GM19193 (cell line): ENCODE data around the gene PTAFR.

Source experiments
- POLR2A ChIP-seq: IDR thresholded peaks from 4 replicates; pipeline ENCODE4 v1.6.1; 2011; ENCODE audit not compliant: insufficient read depth, insufficient read length; ENCODE audit errors: extremely low read depth

PTAFR gene

DNA sequence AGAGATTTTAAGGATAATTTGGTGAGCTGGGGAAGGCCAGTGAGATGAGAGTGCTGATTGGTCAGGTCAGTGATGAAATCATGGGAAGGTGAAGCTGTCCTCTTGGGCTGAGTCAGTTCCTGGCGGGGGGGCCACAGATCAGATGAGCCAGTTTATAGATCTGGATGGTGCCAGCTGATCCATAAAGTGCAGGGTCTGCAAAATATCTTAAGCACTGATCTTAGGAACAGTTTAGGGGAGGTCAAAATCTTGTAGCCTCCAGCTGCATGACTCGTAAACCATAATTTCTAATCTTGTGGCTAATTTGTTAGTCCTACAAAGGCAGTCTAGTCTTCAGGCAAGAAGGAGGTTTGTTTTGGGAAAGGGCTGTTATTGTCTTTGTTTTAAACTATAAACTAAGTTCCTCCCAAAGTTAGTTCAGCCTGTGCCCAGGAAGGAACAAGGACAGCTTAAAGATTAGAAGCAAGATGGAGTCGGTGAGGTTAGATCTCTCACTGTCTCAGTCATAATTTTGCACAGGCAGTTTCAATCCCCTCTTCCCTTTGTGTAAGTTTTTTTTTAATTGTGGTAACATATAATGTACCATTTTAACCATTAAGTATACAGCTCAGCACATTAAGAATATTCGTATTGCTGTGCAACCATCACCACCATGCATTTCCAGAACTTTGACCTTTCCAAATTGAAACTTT, 39.4 kb downstream of the PTAFR start:
- TF ChIP-seq POLR2A: no peak

GRCh38 chr1:28136169-28136921, 40.1 kb downstream of the PTAFR start:
- TF ChIP-seq POLR2A: no peak

- TF ChIP-seq POLR2A: no peak
Observed at GRCh38 chr1:28135371-28136168, 40.9 kb downstream of the PTAFR start.

GRCh38 chr1:28134651-28135207, 41.8 kb downstream of the PTAFR start:
- TF ChIP-seq POLR2A: no peak

- no peak for TF ChIP-seq POLR2A
Observed at GRCh38 chr1:28132171-28133167, 44.0 kb downstream of the PTAFR start.

DNA sequence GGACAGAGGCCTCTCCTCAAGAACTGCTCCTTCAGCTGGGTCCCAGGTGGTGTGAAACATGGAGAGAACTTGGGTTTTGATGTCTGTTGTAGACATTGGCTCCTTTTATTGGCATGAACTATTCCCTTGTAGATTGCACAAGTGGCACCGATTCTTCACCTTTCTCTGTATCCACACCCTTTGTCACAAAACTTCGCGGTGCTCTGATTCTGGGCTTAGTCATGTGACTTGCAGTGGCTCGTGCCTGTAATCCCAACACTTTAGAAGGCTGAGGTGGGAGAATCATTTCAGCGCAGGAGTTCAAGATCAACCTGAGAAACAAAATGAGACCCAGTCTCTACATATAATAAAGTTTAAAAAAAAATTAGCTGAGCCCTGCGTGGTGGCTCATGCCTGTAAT, 45.6 kb downstream of the PTAFR start:
- TF ChIP-seq POLR2A: no peak

DNA sequence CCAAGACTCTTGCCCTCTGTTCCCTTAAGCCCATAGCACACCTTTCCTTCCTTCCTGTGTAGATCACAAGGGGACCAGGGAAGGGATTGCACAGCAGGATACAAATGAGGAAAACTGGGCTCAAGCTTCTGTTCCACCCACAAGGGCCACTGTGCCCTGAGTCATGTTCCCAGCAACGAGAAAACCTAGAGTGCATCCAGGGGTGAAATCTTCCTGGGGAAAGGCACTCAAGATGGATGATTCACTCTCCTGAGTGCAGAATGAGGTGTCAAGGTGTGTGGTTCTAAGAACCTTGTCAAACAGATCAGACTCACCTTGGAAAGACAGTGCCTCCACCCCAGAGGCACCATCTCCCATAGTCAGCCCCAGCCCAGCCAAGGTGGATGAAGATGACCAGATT, 47.3 kb downstream of the PTAFR start:
- TF ChIP-seq POLR2A: no peak

DNA sequence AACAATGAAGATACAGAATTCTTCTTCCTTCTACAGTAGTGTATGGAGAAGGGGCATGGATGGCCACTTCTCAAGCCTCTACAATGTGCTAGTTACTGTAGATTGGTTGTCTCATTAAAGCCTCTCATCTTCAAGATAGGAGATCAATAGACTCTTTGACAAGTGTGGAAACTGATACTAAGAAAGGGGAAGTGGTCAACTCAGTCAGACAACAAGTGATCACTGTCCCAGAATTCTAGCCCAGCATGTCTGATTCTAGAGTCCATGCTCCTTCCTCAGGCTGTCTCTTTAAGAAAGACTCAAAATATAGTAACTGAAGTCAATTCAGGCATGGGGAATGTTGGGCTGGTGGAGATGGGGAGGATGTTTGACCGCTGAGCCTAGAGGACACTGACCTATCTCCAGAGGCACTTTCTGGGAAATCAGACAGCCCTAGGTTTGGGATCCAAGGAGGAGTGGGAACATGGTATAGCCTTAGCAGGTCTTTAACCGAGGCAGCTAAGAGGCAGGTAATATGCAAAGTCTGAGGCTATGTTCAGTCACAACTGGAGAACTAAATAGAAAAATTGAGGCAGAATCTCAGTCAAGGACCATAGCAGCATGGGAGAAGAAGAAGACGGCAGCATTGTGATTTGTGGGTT, 48.8 kb downstream of the PTAFR start:
- no peak for TF ChIP-seq POLR2A

GRCh38 chr1:28126783-28127490, 49.6 kb downstream of the PTAFR start:
- TF ChIP-seq POLR2A: no peak

GRCh38 chr1:28126212-28126611, 50.3 kb downstream of the PTAFR start:
- TF ChIP-seq POLR2A: no peak

- no peak for TF ChIP-seq POLR2A
Observed at GRCh38 chr1:28123461-28123961, 53.0 kb downstream of the PTAFR start.

GRCh38 chr1:28122183-28122582, 54.3 kb downstream of the PTAFR start:
- no peak for TF ChIP-seq POLR2A

DNA sequence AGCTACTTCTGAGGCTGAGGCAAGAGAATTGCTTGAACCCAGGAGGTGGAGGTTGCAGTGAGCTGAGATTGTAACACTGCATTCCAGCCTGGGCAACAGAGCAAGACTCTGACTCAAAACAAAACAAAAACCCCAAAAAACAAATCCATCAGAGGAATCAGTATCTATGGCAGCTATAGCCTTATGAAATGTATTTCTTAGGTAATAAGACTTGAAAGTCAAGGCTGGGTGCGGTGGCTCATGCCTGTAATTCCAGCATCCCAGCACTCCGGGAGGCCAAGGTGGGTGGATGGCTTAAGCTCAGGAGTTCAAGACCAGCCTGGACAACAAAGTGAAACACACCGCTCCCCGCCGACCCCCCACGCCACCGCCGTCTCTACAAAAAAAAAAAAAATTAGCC, 56.9 kb downstream of the PTAFR start:
- TF ChIP-seq POLR2A: no peak
